ENCODE data around the gene COL15A1.
"Not testable (repeated sequence)": the region's sequence is repeated elsewhere in the genome, so short reads cannot be mapped to it uniquely, and the experiment has no call there.

COL15A1 gene

DNA sequence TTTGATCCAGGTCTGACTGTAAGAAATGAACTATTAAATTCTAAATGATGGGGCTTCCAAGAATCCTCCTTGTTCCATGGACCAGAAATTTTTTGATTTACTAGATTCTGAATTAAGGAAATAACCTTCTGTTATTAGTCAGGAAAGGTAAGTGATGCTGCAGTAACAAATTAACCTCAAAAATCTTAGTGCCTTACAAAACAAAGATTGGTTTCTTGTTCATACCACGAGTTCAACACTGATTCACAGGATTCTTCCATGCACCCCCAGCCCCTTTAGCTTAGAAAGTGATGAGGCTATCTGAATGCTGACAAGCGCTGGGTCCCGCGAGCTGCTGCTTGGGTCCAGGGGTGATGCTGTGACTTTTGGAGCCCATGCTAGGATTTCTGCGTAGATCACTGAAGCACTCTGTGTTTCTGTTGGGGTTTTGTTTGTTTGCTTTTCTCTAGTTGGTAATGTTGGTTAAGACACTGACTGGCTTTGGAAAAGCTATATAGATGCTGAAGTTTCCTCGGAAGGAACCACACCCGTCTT, 52.3 kb downstream of the COL15A1 start:
- DNase-seq, result no peak

DNA sequence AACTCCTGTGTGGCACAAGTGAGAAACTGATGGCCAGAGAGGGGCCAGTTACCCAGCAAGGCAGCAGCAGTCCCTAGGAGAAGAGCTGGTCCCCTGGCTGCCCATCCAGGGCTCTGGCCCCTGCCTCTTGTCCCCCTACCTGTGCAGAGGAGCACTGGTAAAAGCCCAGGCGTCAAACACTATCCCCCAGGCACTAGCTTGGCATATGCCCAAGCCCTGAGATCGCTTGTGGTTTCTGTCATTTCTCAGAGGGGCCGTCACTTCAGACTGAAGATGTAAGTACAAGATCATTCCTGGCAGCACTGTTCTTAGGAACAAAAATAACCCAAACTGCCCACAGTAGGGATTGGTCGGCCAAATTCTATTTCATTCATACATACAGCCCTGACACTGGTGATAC, 53.9 kb downstream of the COL15A1 start:
- DNase-seq, result no peak

DNA sequence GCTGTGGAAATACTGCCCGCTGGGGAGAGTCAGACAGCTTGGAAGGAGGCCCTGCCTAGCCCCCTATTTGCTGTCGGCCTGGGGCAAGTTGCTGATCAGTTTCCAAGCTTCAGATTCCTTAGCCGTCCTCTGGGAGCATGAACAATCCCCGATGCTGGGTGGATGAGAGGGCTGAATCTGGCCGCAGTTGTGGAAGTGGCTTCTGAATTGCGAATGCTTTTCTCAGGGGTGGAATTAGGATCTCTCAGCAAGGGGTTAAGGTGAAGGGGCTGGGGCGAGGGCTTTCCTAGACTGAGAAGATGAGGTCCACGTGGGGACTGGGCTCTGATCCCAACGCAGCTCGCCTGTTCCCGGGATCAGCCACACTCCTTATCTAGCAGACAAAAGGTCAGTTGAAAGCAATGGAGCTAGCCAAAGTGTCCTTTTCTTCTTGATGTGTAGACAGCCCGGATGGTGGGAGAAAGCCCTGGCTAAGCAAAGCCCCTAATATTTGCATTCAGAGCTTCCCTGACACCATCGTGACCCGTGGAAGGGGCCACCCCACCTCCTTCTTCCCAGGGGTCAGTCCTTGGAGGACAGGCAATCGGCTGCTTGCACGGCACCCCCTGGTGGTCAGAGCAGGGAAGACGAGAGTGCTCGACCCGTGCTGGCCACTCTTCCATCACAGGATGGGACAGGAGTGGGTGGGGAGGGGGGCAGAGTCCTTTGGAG, 54.9 kb downstream of the COL15A1 start:
- peak; percentile 23 to 53 for DNase-seq

GRCh38 chr9:98999152-98999525, 55.4 kb downstream of the COL15A1 start:
- DNase-seq, result no peak

GRCh38 chr9:99000476-99001395, 57.0 kb downstream of the COL15A1 start:
- peak; percentile 31 to 36 for DNase-seq

GRCh38 chr9:99001892-99002291, 58.2 kb downstream of the COL15A1 start:
- no peak for DNase-seq

- DNase-seq, result no peak
Measured at GRCh38 chr9:99002706-99003105, 59.0 kb downstream of the COL15A1 start.

GRCh38 chr9:99003308-99003707, 59.6 kb downstream of the COL15A1 start:
- no peak for DNase-seq

DNA sequence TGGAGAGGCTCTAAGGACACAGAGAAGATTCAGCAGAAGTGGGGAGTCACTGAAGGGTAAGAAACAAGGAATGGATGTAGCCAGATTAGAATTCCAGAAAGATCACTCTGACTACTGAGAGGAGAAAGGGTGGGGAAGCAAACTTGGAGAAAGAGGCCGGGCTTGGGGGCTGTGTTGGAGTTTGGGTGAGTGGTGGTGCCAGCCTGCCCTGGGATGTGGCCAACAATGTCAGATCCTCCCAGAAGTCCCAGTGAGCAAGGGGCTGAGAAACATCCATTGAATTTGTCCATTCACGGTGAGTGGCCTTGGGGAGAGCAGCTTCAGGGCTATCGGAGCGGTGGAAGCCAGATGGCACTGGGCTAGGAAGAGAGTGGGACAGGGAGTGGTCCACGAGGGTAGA, 60.4 kb downstream of the COL15A1 start:
- no peak for DNase-seq

DNA sequence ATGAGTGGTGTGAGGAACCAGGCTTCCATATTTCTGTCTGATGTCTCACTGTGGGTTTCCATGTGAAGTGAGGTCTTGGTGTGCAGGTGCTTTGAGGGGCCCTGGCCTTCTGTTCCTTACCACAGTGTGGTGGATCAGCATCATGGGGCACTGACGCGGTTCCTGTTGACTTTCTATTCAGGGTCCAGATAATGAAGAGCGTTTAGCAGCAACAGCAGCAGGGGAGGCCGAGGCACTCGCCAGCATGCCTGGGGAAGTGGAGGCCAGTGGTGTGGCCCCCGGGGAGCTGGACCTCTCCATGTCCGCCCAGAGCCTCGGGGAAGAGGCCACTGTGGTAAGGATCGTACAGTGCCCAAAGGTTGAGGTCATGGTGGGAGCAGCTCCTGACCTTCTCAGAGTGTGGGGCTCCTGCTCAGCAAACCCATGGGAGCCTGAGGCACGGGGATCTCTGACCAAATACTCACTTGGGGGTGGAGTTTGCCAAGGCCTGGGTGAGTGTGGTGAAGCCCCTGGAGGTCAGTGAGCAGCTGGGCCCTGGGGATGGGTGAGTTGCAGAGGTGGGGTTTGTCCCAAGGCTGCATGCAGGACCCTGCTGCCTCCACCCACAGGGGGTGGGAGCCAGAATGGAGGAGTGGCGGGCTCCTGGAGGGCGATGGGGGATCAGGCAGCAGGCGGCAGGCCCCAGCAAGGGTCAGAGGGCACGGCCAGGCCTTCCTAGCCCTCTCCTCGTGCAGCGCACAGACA, 61.2 kb downstream of the COL15A1 start:
- no peak for DNase-seq

DNA sequence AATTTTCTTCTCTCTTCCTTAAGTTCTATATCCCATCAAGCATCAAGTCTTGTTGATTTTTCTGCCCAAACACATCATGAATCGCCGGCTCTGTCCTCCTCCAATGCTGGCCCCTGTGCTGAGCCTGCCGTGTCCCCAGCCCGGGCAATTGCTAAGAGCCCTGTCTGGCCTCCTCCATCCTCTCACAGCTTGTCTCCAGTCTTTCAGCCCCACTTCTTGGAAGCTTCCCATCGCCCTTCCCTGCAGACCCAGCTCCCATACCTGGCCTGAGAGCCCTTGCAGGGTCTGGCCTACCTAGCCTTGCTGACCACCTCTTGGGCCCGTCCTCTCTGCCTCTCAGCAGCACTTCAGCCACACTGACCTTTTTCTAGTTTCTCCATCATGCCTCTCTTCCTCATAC, 61.9 kb downstream of the COL15A1 start:
- no peak for DNase-seq

DNA sequence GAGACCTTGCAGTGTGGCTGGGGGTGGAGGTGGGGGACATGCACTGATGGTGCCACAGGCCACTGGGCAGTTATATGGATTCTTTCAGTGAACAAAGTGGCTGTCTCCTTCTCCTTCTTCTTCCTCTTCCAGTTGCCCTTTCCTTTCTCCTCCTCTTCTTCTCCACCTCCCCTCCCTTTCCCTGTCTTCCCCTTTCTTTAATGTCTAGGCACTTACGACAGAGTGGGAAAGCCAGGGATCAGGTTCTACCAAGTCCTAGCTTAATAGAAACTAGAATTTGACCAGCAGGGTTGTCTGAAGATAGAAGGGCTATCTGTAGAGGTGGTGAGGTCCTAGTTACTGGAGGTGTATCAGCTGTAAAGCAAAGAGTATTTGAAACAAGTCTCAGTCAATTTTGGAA, 62.8 kb downstream of the COL15A1 start:
- DNase-seq, result no peak

- DNase-seq, result no peak
Measured at GRCh38 chr9:99006979-99007378, 63.3 kb downstream of the COL15A1 start.

- DNase-seq, result no peak
Measured at GRCh38 chr9:99008203-99008602, 64.5 kb downstream of the COL15A1 start.

DNA sequence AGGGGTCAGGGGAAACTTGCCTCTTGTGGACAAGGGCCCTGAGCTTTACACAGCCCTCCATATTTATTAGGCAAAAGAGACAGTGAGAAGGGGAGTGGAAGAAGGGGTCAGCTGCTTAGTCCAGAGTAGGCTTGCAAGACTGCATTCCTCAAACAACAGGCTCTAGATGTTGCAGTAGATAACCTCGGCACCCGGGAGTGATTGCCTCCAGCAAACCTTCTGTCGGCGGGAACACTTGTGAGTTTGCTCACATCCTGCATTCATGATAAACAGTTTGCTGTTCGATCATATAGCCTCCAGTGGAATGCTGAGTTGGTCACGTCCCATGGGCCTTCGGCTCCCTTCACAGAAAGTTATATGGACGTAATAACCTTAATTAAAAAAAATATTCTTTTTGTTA, 66.7 kb downstream of the COL15A1 start:
- not testable (repeated sequence) for DNase-seq

GRCh38 chr9:99011161-99011709, 67.5 kb downstream of the COL15A1 start:
- peak in 1 of 2 experiments; percentile 17 for DNase-seq

- DNase-seq, result no peak
Measured at GRCh38 chr9:99012957-99013512, 69.3 kb downstream of the COL15A1 start.

- DNase-seq, result no peak
Measured at GRCh38 chr9:99013550-99013949, 69.8 kb downstream of the COL15A1 start.

GRCh38 chr9:99015448-99015847, 71.7 kb downstream of the COL15A1 start:
- DNase-seq, result no peak

GRCh38 chr9:99015890-99016289, 72.2 kb downstream of the COL15A1 start:
- no peak for DNase-seq

GRCh38 chr9:99016681-99017387, 73.1 kb downstream of the COL15A1 start:
- no peak for DNase-seq

GRCh38 chr9:99018653-99019052, 74.9 kb downstream of the COL15A1 start:
- DNase-seq, result no peak

Measured in NCI-H1930 (cell line).